ENCODE measurements around the gene MTOR. TPM values are rescaled to one million over a fixed set of nuclear protein-coding genes. Genes with fewer than 3 reads are reported as not detected.

MTOR gene
- total RNA-seq, 1 donor from 2014 or later: 34.9 TPM

DNA sequence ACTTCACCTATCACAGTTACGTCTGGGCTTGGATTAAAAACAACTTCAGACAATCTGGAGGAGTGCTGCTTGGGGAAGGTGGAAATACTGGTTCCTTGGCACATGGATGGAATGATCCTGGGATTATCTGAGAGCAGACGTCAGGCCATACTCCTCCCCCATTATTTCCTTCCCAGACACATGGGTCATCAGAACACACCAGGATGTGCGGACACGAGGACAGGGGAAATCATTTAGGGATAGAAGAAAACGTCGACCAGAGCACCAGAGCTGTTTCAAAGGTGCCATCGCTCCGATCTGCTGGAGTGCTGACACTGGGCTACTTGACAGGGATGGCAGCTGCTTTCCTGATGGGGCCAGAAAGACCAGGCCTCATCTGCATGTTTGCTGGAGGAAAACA is 105.0 kb downstream of the MTOR start:
- H3K27ac ChIP-seq (replicated peaks): peak overlapping the region; percentile 71
- no peak overlapping the region for H3K4me3 ChIP-seq
- peaks cover 43% of the 10 kb centered on the region for H3K36me3 ChIP-seq
- TF ChIP-seq, protein P1, sequence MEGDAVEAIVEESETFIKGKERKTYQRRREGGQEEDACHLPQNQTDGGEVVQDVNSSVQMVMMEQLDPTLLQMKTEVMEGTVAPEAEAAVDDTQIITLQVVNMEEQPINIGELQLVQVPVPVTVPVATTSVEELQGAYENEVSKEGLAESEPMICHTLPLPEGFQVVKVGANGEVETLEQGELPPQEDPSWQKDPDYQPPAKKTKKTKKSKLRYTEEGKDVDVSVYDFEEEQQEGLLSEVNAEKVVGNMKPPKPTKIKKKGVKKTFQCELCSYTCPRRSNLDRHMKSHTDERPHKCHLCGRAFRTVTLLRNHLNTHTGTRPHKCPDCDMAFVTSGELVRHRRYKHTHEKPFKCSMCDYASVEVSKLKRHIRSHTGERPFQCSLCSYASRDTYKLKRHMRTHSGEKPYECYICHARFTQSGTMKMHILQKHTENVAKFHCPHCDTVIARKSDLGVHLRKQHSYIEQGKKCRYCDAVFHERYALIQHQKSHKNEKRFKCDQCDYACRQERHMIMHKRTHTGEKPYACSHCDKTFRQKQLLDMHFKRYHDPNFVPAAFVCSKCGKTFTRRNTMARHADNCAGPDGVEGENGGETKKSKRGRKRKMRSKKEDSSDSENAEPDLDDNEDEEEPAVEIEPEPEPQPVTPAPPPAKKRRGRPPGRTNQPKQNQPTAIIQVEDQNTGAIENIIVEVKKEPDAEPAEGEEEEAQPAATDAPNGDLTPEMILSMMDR (IDR thresholded peaks at IDR 0.05; ENCODE audit: borderline replicate concordance): no peak
- no peaks in the 10 kb centered on the region for H3K9me3 ChIP-seq (replicated peaks)
- peaks cover 34% of the 10 kb centered on the region for H3K4me1 ChIP-seq
- no peaks in the 10 kb centered on the region for H3K27me3 ChIP-seq (ENCODE audit: low read depth)
- DNase-seq: no peak
- intact Hi-C loops (cut with micrococcal nuclease): no loop called here

DNA sequence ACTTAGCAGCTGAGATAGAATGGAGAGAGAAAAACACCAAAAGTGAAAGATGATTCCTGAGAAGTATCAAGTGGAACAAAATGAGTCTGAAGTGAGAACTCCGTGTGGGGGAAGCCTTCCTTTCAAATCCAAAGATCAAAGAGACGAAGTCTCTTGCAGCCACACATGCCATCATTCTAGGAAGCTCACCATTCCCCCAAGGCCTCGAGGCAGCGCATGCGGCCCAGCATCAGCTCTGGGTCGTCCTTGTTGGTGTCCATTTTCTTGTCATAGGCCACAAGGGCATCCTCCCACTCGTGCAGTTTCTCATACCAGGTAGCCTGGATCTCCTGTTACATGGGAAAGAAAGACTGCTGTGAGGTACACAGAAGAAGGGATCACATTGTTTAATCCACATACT is 105.4 kb downstream of the MTOR start:
- Histone ChIP-seq H3K36me3 (peaks cover 38% of the 10 kb centered on the region), H3K4me3 (no peak overlapping the region), H3K9me3 (replicated peaks) (no peaks in the 10 kb centered on the region), H3K27ac (replicated peaks) (peak overlapping the region; percentile 71), H3K4me1 (peaks cover 39% of the 10 kb centered on the region), H3K27me3 (ENCODE audit: low read depth) (no peaks in the 10 kb centered on the region)
- intact Hi-C loops (cut with micrococcal nuclease): no loop called here
- TF ChIP-seq, protein P1 (IDR thresholded peaks at IDR 0.05; ENCODE audit: borderline replicate concordance): no peak
- DNase-seq: no peak

DNA sequence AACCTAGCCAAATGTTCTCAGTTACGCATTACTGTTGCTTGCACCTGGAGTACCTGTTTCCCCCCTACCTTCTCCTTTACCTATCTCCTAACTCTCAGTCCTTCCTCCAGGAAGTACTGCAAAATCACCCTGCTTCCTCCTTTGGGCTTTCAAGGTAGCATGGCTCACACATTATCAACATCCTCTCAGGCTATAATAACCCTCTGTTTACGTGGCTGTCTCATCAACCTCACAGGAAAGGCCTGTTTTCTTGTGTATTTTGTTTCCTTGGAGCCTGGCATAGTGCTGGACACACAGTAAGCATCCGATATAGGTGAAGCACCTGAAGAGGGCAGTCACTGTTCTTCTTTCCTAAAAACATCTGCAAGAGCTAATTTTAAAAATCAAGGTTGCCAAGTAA is 105.9 kb downstream of the MTOR start:
- H3K4me3 ChIP-seq: no peak overlapping the region
- peaks cover 44% of the 10 kb centered on the region for H3K4me1 ChIP-seq
- intact Hi-C loops (cut with micrococcal nuclease): no loop called here
- H3K9me3 ChIP-seq (replicated peaks): no peaks in the 10 kb centered on the region
- peaks cover 35% of the 10 kb centered on the region for H3K36me3 ChIP-seq
- H3K27me3 ChIP-seq (ENCODE audit: low read depth): no peaks in the 10 kb centered on the region
- TF ChIP-seq, protein P1 (IDR thresholded peaks at IDR 0.05; ENCODE audit: borderline replicate concordance): no peak
- DNase-seq: no peak
- peak overlapping the region; percentile 71 for H3K27ac ChIP-seq (replicated peaks)

DNA sequence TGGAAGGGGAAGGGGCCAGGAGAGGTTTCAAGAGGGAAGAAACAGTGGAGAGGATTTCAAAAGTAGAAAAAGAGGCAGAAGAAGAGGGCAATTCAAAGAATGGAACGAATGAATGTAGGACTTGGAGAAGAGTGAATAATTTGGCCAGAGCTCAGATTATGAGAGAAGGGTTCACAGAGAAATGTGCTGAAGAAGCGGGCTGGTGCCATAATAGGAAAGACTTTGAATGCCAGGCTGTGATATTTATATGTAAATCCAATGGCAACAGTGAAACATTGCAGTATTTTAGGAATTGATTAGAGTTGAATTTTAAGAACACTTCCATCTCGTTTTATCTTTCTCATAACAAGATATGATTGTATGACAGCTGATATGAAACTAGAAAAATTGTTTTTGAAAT is 109.2 kb downstream of the MTOR start:
- Histone ChIP-seq H3K4me3 (no peak overlapping the region), H3K27ac (replicated peaks) (peak overlapping the region; percentile 80), H3K9me3 (replicated peaks) (no peaks in the 10 kb centered on the region), H3K27me3 (ENCODE audit: low read depth) (no peaks in the 10 kb centered on the region), H3K4me1 (peaks cover 53% of the 10 kb centered on the region), H3K36me3 (peaks cover 51% of the 10 kb centered on the region)
- TF ChIP-seq, protein P1 (IDR thresholded peaks at IDR 0.05; ENCODE audit: borderline replicate concordance): no peak
- intact Hi-C loops (cut with micrococcal nuclease): no loop called here
- DNase-seq: no peak

DNA sequence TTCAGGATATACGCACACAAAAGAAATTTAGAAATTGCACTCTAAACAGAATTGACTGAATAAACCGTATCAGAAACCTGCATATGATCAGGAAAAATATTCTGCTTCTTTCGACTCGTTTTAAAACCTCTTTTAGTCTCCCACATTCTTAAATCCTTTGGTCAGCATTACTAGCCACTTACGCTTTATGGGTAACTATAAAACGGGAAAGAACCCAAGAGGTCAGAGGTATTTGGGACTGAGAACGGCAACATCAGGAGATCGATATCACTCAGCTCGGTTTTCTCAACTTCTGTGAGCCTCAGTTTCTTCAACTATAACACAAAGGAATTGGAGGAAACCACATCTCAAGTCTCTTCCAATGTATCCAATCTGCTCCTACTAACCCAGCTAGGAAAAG is 109.6 kb downstream of the MTOR start:
- Histone ChIP-seq H3K9me3 (replicated peaks) (no peaks in the 10 kb centered on the region), H3K27ac (replicated peaks) (peak overlapping the region; percentile 80), H3K4me1 (peaks cover 49% of the 10 kb centered on the region), H3K4me3 (no peak overlapping the region), H3K36me3 (peaks cover 55% of the 10 kb centered on the region), H3K27me3 (ENCODE audit: low read depth) (no peaks in the 10 kb centered on the region)
- intact Hi-C loops (cut with micrococcal nuclease): no loop called here
- DNase-seq: no peak
- TF ChIP-seq, protein P1 (IDR thresholded peaks at IDR 0.05; ENCODE audit: borderline replicate concordance): no peak
